NCI-H345 treated with DMSO at 0.1 percent for 48 hours (cell line): ENCODE data around the gene LPP.

Experiments
- DNase-seq: peaks from one replicate; lab custom pipeline; 2025; ENCODE audit not compliant: unreplicated experiment; lab: John Stamatoyannopoulos, UW

Gene LPP

GRCh38 chr3:188392076-188392475, 238.1 kb downstream of the LPP start:
- DNase-seq: no peak

- DNase-seq: no peak
These were observed 240.7 kb downstream of the LPP start for GRCh38 chr3:188394623-188395022.

DNA sequence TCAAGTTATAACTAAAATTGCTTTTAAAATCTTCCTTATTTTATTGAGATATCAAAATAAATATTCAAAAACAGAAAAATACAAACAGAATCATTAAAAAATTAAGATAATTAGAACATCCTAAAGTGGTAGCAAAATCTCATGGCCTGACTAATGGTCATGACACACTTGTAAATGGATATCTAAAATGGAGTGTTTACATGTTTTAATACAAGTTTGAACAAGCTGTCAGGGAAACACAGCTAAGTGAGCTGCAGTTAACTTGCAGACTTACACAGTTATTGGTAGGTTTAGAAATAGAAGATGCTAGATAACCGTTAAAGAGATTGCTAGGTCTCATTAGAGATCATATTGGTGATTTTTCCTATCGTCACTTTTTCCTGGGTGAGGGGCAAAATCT, 242.3 kb downstream of the LPP start:
- DNase-seq: no peak

DNA sequence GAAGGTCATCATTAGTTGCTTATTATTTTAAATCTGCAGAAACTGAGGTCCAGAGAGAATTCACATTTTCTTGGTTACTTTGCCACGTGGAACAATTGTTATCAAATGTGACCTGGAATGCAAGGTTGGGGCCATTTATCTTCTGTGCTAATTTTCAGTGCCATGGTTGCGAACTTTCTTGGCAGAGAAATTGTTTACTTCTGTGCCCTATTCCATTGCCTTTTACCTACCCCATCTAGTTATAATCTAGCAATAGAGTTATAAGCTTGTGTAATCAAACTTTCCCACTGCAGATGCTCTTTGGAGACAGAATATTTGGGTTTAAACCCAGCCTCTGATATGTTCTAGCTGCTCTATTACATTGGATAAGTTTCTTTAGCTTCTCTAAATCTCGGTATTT, 242.9 kb downstream of the LPP start:
- DNase-seq: no peak

- no peak for DNase-seq
These were observed 244.1 kb downstream of the LPP start for GRCh38 chr3:188397766-188398705.

DNA sequence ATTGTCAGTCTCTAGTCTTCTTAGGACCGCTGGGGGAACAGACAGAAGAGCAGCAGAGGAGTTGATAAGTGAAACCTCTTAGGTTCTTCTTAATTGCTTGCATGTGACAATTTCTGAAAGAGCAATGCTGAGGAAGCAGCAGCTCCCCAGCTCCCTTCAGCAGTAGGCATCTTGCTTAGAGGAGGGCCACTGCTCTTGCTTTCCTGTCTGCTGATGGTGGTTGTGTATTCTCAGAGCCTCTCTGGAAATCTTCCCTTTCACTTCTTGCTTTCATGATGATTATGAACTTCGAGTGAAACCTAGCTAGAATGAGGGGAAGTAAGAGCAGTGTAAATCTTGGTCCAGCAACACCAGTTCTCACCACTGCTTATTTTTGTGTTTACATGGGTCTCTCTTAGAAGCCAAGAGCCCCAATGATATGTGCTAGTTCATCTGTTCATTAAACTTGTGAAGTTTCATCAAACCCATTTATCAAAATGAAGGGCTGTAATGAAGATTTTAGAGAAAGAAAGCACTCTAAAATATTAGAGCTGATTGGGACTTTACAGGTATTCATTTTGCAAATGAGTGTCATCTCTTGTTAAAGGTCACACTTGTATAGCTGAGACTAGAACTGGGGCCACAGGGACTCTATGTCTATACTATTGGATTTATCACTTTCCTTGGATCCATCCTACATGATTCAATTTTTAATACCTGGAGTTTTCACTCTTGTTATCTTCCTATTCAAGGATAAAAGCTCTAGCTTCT, 246.7 kb downstream of the LPP start:
- no peak for DNase-seq

- DNase-seq: no peak
These were observed 247.5 kb downstream of the LPP start for GRCh38 chr3:188401244-188401993.

DNA sequence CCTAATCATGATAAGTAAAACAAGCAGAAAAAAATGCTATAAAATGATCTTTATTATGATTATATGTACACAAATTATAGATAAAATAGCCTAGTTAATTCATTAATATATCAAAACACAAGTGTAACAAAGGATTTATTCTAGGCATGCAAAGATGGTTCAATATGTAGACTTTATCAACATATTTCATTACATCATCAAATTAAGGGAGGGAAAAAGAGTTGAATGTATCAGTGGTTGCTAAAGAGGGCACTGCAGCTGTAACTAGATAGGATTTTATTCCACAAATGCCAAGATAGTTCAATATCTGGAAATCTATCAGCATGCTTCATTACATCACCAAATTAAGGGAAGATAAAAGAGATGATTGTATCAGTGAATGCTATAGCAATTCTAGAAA, 248.3 kb downstream of the LPP start:
- DNase-seq: no peak

DNA sequence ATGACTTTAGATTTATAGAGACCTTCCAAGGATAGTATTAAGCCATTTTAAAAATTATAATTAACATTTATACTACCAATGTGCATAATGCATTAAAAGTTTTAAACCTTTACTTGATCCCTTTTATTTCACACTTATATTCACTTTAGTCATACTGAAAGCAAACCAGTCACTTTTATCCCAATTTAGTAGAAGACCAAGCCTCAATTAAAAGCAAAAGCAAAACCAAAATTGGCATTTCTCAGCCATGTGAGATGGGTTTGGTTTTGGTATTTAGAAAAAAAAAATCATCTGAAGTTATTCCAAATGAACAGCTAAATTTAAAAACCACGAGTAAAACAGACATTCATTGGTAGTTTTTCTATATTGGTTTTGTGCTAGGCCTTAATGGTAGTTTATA, 249.4 kb downstream of the LPP start:
- no peak for DNase-seq

GRCh38 chr3:188404124-188404523, 250.2 kb downstream of the LPP start:
- no peak for DNase-seq

DNA sequence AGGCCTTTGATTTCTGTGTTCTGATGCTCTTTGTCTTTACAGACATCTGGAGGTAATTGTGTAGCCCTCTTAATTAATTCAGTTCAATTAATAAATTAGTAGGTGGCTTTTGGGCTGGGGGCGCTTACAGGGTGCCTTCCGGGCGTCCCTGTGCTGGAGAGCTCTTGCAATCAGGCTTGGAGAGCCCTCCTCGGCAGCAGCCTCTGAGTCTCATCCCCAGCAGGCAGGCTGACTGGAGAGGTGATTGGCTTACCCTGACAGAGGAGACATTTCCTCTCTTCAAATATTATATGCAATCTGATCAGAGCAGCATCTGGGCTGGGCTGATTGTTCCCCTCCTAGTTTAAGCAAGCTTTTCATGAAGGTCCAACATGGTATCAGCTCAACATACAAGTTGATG, 250.7 kb downstream of the LPP start:
- DNase-seq: no peak

GRCh38 chr3:188407158-188407880, 253.4 kb downstream of the LPP start:
- no peak for DNase-seq

DNA sequence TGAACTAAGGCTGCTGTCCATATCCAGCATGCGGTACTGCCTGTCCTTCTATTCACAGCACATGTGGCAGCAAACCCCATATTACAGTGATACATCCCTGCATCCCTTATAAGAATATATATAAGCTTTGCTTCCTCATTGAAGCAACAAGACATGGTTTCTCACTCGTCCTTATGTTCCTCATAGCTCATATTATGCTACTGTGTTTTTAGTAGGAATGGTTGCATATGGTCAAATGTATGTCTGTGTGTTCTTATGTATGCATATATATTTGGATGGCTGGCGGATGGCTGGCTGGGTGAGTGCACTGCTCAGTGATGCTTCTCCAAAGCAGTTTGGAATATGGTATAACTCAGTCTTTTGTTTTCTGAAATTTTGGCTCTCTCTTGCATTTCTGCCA, 254.9 kb downstream of the LPP start:
- no peak for DNase-seq

DNA sequence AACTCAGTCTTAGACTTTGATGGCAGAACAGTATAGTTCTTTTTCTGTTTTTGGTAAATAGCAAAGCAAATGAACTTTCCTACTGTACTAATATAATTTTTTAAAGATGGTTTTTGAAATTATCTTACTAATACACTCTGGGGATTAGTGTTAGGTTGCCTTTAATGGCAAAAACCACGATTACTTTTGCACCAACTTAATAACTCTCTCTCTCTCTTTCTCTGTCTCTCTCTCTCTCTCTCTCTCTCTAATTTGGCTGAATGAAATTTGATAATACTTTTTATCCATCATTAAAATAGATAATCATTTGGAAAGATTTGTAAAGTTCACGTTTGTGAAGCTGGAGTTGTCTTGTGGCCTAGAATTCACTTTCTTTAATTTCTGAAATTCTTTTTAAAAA, 257.8 kb downstream of the LPP start:
- no peak for DNase-seq

DNA sequence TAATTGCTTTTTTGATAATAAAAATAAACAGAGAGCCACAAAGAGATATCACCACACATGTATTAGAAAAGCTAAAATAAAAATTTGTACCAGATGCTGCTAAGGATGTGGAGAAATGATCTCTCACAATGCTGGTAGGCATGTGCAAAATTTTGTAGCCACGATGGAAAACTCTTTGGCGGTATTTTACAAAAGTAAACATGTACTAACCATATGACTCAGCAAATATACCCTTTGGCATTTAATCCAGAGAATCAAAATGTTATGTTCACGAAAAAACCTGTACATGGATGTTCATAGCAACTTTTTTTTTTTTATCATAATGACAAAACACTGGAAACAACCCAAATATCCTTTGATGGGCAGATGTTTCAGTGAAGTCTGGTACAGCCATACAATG, 261.2 kb downstream of the LPP start:
- DNase-seq: no peak

- no peak for DNase-seq
These were observed 262.1 kb downstream of the LPP start for GRCh38 chr3:188416041-188416440.

DNA sequence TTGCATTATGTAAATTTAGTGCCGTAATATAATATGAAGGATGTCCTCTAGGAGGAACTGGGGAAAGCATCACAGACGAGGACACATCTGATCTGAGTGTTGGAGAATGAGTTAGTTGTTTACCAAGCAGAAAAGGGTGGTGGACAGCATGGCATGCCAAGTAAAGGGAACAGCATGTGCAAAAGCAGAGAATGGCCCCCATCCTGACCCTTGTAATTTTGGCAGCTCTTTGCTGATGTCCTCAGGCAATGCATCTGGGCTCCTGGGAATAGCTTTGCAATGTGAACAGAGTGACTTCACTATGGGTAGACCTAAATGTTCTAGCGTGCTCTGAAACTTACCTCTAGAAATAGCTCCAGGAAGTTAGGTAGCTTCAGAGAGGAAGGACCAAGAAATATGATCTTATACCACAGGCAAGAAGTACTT, 263.3 kb downstream of the LPP start:
- no peak for DNase-seq

GRCh38 chr3:188417766-188418165, 263.8 kb downstream of the LPP start:
- no peak for DNase-seq

DNA sequence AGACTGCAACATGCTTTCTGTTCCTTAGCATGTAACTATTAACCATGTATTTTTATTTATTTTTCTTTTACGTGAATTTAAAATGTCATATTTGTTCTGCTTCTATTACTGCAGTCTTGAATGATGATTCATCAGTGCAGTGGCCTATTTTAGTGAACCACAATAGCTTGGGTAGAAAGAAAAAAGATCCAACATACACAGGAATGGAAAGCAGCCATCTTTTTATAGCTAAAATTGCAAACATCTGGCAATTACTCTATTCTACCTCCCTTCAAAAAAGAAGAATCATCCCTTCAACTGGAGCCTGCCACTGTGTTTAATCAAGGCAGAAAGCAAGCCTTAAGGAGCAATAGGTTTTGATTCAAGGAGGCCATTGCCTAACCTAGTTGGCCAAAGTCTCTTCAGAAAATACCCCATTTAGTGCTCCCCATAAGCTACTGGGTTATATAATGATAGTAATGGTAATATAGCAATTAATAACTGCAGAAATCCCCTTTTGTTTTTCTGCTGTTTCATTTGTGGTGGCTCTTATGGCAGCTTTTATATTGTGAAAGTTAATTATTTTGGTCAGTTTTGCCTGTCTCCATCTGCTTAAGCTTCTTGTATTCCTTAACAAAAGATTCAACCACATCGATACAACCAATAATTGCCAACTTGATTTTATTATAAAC, 267.3 kb downstream of the LPP start:
- no peak for DNase-seq

GRCh38 chr3:188421836-188422540, 268.0 kb downstream of the LPP start:
- DNase-seq: no peak
